ENCODE measurements around the gene DUOXA2. TPM values are rescaled to one million over a fixed set of nuclear protein-coding genes. Genes with fewer than 3 reads are reported as not detected.

Gene DUOXA2
- total RNA-seq, 2 donors from 2014 or later = not detected

GRCh38 chr15:45120081-45120972 lies 6.2 kb downstream of the DUOXA2 start:
- TF ChIP-seq, protein P1, sequence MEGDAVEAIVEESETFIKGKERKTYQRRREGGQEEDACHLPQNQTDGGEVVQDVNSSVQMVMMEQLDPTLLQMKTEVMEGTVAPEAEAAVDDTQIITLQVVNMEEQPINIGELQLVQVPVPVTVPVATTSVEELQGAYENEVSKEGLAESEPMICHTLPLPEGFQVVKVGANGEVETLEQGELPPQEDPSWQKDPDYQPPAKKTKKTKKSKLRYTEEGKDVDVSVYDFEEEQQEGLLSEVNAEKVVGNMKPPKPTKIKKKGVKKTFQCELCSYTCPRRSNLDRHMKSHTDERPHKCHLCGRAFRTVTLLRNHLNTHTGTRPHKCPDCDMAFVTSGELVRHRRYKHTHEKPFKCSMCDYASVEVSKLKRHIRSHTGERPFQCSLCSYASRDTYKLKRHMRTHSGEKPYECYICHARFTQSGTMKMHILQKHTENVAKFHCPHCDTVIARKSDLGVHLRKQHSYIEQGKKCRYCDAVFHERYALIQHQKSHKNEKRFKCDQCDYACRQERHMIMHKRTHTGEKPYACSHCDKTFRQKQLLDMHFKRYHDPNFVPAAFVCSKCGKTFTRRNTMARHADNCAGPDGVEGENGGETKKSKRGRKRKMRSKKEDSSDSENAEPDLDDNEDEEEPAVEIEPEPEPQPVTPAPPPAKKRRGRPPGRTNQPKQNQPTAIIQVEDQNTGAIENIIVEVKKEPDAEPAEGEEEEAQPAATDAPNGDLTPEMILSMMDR (IDR thresholded peaks at IDR 0.05) = no peak
- Histone ChIP-seq H3K27me3 (peaks cover under 1 to 18% of the 10 kb centered on the region in 2 donors), H3K4me1 (peaks cover 0 to 16% of the 10 kb centered on the region in 2 donors)

DNA sequence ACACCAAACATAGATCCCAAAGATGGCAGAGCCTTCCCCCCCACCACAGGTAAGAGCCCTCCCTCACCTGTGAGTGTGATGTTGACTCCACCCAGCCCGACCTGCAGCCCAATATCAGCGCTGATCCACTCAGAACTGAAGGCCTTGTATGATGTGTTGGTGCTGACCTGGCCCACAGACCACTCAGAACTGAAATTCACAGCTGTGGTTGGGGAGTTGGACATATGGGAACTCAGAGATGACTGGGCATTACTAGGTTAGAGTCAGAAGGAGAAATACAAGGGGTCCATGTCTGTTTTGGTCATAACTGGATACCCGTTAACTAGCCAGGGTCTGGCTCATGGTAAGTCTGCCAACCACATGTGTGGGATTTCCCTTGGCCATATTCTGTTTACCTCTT lies 6.9 kb downstream of the DUOXA2 start:
- Histone ChIP-seq H3K4me1 (peaks cover 0 to 16% of the 10 kb centered on the region in 2 donors), H3K27ac (no peak overlapping the region), H3K36me3 (no peaks in the 10 kb centered on the region), H3K4me3 (no peak overlapping the region), H3K27me3 (peaks cover 0 to 14% of the 10 kb centered on the region in 2 donors), H3K9me3 (no peaks in the 10 kb centered on the region)
- DNase-seq (ENCODE audit: low spot score) = no peak
- TF ChIP-seq, protein P1 (IDR thresholded peaks at IDR 0.05) = no peak

More at GRCh38 chr15:45120081-45120972, 6.2 kb downstream of the DUOXA2 start:
- Histone ChIP-seq H3K9me3 (no peaks in the 10 kb centered on the region), H3K27ac (no peak overlapping the region), H3K36me3 (no peaks in the 10 kb centered on the region), H3K4me3 (no peak overlapping the region)
- no peak for DNase-seq (ENCODE audit: low spot score)

GRCh38 chr15:45121706-45122417 lies 7.7 kb downstream of the DUOXA2 start:
- no peak overlapping the region for H3K4me3 ChIP-seq
- no peak overlapping the region for H3K27ac ChIP-seq
- H3K4me1 ChIP-seq = peaks cover 0 to 11% of the 10 kb centered on the region in 2 donors
- TF ChIP-seq, protein P1 (IDR thresholded peaks at IDR 0.05) = no peak
- peaks cover 0 to 6% of the 10 kb centered on the region in 2 donors for H3K27me3 ChIP-seq
- no peaks in the 10 kb centered on the region for H3K36me3 ChIP-seq
- DNase-seq (ENCODE audit: low spot score) = no peak
- no peaks in the 10 kb centered on the region for H3K9me3 ChIP-seq

- no peak overlapping the region for H3K27ac ChIP-seq
- TF ChIP-seq, protein P1 (IDR thresholded peaks at IDR 0.05) = no peak
- H3K4me1 ChIP-seq = peaks cover 0 to 3% of the 10 kb centered on the region in 2 donors
- H3K36me3 ChIP-seq = no peaks in the 10 kb centered on the region
- no peaks in the 10 kb centered on the region for H3K27me3 ChIP-seq
- no peak overlapping the region for H3K4me3 ChIP-seq
- H3K9me3 ChIP-seq = no peaks in the 10 kb centered on the region
- no peak for DNase-seq (ENCODE audit: low spot score)
These were observed 8.6 kb downstream of the DUOXA2 start for GRCh38 chr15:45122719-45123118.

DNA sequence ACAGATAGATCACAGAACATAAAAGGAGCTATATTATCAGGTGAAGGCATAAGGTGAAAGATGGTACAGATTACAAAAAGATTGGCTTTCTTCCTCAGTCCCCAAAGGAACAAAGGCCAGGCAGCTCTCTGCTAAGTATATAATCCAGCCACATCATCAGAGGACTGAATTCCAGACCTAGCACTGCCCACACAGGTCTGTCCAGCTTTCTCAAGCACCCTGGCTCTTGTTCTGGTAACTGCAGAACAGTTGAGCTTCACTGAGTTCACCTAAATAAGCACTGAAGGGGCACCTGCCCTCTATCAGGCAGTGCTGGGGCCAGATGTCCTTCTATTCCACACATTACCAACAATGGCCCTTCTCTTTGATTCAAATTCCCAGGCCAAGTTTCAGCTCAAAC lies 9.3 kb downstream of the DUOXA2 start:
- Histone ChIP-seq H3K27ac (no peak overlapping the region), H3K27me3 (no peaks in the 10 kb centered on the region), H3K4me1 (no peaks in the 10 kb centered on the region), H3K4me3 (no peak overlapping the region), H3K36me3 (no peaks in the 10 kb centered on the region), H3K9me3 (no peaks in the 10 kb centered on the region)
- TF ChIP-seq, protein P1 (IDR thresholded peaks at IDR 0.05) = no peak
- no peak for DNase-seq (ENCODE audit: low spot score)

Measured in right atrium auricular region (tissue), 2 donors.